ENCODE measurements around the gene EYS. TPM values are rescaled to one million over a fixed set of nuclear protein-coding genes. Genes with fewer than 3 reads are reported as not detected.
"Not testable (repeated sequence)": the region's sequence is repeated elsewhere in the genome, so short reads cannot be mapped to it uniquely, and the experiment has no call there.

The EYS gene
- total RNA-seq, 4 donors from 2014 or later = 0.12 to 1.4 (median 0.22) TPM

- no peak for ATAC-seq (ENCODE audit: low FRiP score)
- no peak for DNase-seq (ENCODE audit: low spot score)
- TF ChIP-seq, protein P1, sequence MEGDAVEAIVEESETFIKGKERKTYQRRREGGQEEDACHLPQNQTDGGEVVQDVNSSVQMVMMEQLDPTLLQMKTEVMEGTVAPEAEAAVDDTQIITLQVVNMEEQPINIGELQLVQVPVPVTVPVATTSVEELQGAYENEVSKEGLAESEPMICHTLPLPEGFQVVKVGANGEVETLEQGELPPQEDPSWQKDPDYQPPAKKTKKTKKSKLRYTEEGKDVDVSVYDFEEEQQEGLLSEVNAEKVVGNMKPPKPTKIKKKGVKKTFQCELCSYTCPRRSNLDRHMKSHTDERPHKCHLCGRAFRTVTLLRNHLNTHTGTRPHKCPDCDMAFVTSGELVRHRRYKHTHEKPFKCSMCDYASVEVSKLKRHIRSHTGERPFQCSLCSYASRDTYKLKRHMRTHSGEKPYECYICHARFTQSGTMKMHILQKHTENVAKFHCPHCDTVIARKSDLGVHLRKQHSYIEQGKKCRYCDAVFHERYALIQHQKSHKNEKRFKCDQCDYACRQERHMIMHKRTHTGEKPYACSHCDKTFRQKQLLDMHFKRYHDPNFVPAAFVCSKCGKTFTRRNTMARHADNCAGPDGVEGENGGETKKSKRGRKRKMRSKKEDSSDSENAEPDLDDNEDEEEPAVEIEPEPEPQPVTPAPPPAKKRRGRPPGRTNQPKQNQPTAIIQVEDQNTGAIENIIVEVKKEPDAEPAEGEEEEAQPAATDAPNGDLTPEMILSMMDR (IDR thresholded peaks at IDR 0.05) = no peak
Observed at GRCh38 chr6:63940056-63940455, 1767.0 kb downstream of the EYS start.

DNA sequence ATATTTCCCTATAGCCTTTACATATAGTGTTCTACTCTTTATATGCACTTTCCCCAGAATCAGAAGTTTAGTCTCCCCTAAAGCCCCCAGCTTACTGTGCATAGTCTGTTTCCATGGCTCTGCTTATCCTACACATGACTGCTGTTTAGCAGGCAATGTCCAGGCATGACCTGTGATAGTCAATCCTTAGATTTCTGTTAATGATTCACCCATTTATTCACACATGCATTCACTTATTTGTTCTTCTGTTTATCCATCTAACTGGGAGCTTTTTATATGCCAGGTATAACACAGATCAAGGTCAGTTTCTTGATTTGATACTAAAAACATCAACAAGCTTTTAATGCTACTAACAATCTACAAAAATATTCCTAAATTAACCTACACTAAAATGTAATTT lies 1770.6 kb downstream of the EYS start:
- DNase-seq (ENCODE audit: low spot score) = no peak
- TF ChIP-seq, protein P1 (IDR thresholded peaks at IDR 0.05) = no peak
- ATAC-seq (ENCODE audit: low FRiP score) = no peak

DNA sequence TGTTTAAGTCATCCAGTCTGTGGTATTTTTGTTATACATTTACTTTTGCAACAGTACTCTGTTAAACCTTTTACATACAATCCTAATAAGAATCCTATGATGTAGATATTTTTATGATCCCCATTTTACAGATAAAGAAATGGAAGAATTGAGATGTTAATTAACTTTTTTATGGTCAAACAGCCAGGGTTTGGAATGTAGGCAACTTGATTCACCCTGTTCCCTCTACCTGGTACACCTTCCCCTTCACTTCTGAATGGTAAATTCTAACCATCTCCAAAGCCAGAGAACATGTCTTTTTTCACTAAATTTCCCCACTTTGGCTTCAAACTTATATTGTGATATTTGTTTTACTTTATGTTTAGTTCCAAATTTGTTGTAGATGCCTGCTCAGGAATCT lies 1771.3 kb downstream of the EYS start:
- ATAC-seq (ENCODE audit: low FRiP score) (no peak), DNase-seq (ENCODE audit: low spot score) (no peak)
- TF ChIP-seq, protein P1 (IDR thresholded peaks at IDR 0.05) = no peak

GRCh38 chr6:63933948-63934347 lies 1773.1 kb downstream of the EYS start:
- not testable (repeated sequence) for DNase-seq (ENCODE audit: low spot score); ATAC-seq (ENCODE audit: low FRiP score)

GRCh38 chr6:63930848-63931247 lies 1776.2 kb downstream of the EYS start:
- ATAC-seq (ENCODE audit: low FRiP score) (no peak), DNase-seq (ENCODE audit: low spot score) (no peak)
- TF ChIP-seq, protein P1 (IDR thresholded peaks at IDR 0.05) = no peak

GRCh38 chr6:63929111-63929510 lies 1777.9 kb downstream of the EYS start:
- no peak for DNase-seq (ENCODE audit: low spot score)
- ATAC-seq (ENCODE audit: low FRiP score) = no peak
- TF ChIP-seq, protein P1 (IDR thresholded peaks at IDR 0.05) = no peak

DNA sequence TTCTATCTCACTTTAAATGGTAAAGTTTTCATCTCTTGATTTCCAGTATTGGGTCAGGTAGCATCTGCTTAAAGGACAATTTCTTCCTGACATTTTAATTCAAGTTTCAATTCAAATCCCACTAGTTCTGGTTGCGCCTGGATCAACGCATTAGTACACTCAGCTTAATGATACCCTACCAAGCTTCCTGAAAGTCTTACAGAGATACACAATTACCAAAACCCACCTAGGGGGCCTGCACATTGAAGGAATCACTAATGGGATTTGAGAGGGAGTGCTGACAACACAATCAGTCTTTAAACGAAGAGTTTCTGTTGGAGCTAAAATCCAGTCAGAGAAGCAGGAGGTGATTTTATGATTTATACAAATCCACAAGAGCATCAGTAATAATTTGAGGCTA lies 1778.4 kb downstream of the EYS start:
- no peak for DNase-seq (ENCODE audit: low spot score)
- no peak for ATAC-seq (ENCODE audit: low FRiP score)
- TF ChIP-seq, protein P1 (IDR thresholded peaks at IDR 0.05) = no peak

Data from omental fat pad (tissue), 4 donors.